ENCODE data around the gene SNTG2. TPM values are rescaled to one million over a fixed set of nuclear protein-coding genes. Genes with fewer than 3 reads are reported as not detected.

Gene SNTG2
- total and polyA plus RNA-seq, 12 donors = 0.26 to 4.3 (median 0.72) TPM; not detected in 1

GRCh38 chr2:1366546-1367134 is 416.0 kb downstream of the SNTG2 start:
- H3K36me3 ChIP-seq (replicated peaks in 1 of 2) = no peaks in the 10 kb centered on the region
- peaks cover 0 to 8% of the 10 kb centered on the region in 2 donors for H3K4me1 ChIP-seq (replicated peaks in 1 of 2)
- 28 to 47% (median 37%) methylated on average over 13 to 20 of the region's 20 CpGs for WGBS, 4 donors
- H3K4me3 ChIP-seq = no peak overlapping the region
- H3K9me3 ChIP-seq (replicated peaks in 1 of 3) = no peaks in the 10 kb centered on the region
- peak; percentile 45 to 76 (median 55) for DNase-seq
- intact Hi-C loops (cut with DNase I) = no loop called here
- TF ChIP-seq POLR2A (IDR thresholded peaks at IDR 0.05) = no peak
- TF ChIP-seq, protein P1, sequence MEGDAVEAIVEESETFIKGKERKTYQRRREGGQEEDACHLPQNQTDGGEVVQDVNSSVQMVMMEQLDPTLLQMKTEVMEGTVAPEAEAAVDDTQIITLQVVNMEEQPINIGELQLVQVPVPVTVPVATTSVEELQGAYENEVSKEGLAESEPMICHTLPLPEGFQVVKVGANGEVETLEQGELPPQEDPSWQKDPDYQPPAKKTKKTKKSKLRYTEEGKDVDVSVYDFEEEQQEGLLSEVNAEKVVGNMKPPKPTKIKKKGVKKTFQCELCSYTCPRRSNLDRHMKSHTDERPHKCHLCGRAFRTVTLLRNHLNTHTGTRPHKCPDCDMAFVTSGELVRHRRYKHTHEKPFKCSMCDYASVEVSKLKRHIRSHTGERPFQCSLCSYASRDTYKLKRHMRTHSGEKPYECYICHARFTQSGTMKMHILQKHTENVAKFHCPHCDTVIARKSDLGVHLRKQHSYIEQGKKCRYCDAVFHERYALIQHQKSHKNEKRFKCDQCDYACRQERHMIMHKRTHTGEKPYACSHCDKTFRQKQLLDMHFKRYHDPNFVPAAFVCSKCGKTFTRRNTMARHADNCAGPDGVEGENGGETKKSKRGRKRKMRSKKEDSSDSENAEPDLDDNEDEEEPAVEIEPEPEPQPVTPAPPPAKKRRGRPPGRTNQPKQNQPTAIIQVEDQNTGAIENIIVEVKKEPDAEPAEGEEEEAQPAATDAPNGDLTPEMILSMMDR (IDR thresholded peaks at IDR 0.05) = no peak
- H3K27me3 ChIP-seq = no peaks in the 10 kb centered on the region
- H3K27ac ChIP-seq = no peak overlapping the region

- intact Hi-C loops (cut with DNase I) = no loop called here
- H3K4me3 ChIP-seq = no peak overlapping the region
- H3K36me3 ChIP-seq (replicated peaks in 1 of 2) = no peaks in the 10 kb centered on the region
- H3K4me1 ChIP-seq (replicated peaks in 1 of 2) = peaks cover 0 to 8% of the 10 kb centered on the region in 2 donors
- no peak overlapping the region for H3K27ac ChIP-seq
- WGBS, 4 donors = 67 to 74% (median 72%) methylated on average over 9 of the region's 9 CpGs
- TF ChIP-seq, protein P1 (IDR thresholded peaks at IDR 0.05) = no peak
- TF ChIP-seq POLR2A (IDR thresholded peaks at IDR 0.05) = no peak
- H3K27me3 ChIP-seq = no peaks in the 10 kb centered on the region
- no peaks in the 10 kb centered on the region for H3K9me3 ChIP-seq (replicated peaks in 1 of 3)
- no peak for DNase-seq
Measured at GRCh38 chr2:1367601-1368000, 417.0 kb downstream of the SNTG2 start.

DNA sequence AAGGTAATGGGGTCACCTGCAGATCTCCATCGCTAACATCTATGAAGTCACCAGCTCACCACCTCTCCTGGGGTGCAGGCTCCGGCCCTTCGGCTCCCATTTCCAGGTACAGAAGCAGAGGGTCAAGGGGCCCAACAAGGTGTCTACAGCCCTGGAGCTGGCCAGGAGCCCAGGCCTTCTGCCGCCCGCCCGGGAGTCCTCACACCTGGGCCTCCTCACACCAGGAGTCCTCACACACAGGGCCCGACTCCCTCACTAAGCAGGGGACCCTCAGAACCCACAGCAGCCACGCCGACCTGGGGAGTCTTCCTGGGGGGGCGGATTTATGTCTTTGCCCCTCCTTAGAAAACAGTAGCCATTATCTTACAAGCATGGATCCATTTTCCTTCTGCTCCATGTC is 419.3 kb downstream of the SNTG2 start:
- no peaks in the 10 kb centered on the region for H3K36me3 ChIP-seq (replicated peaks in 1 of 2)
- intact Hi-C loops (cut with DNase I) = no loop called here
- WGBS, 4 donors = 83 to 93% (median 89%) methylated on average over 7 to 10 of the region's 10 CpGs

DNA sequence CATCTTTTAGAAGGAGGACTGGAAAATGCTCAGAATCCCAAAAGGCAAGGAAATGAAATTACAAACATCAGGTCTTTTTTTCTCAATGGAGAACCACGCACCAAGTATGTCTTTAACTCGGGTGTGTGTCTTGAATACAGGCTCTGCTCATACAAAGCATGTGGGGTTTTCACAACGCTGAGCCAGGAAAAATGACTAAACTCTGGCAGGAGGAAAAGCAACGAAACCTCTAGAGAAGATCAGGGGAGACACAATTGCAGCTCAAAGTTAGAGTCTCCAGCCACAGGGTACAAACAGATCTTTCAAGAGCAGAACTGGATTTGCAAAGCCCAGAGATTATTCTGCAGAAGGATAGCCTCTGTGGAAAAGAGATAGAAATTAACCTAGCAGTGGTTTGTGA is 419.8 kb downstream of the SNTG2 start:
- TF ChIP-seq, protein P1 (IDR thresholded peaks at IDR 0.05) = no peak
- no peak for TF ChIP-seq POLR2A (IDR thresholded peaks at IDR 0.05)
- H3K27me3 ChIP-seq = no peaks in the 10 kb centered on the region
- H3K4me1 ChIP-seq (replicated peaks in 1 of 2) = peaks cover 0 to 8% of the 10 kb centered on the region in 2 donors
- 72 to 77% (median 75%) methylated on average over 4 of the region's 4 CpGs for WGBS, 4 donors
- no peak overlapping the region for H3K27ac ChIP-seq
- no peaks in the 10 kb centered on the region for H3K36me3 ChIP-seq (replicated peaks in 1 of 2)
- H3K4me3 ChIP-seq = no peak overlapping the region
- DNase-seq = no peak
- no peaks in the 10 kb centered on the region for H3K9me3 ChIP-seq (replicated peaks in 1 of 3)
- intact Hi-C loops (cut with DNase I) = no loop called here

More for the DNA sequence above, 419.3 kb downstream of the SNTG2 start:
- Histone ChIP-seq H3K27ac (no peak overlapping the region), H3K4me1 (replicated peaks in 1 of 2) (peaks cover 0 to 8% of the 10 kb centered on the region in 2 donors), H3K27me3 (no peaks in the 10 kb centered on the region), H3K4me3 (no peak overlapping the region), H3K9me3 (replicated peaks in 1 of 3) (no peaks in the 10 kb centered on the region)
- no peak for TF ChIP-seq POLR2A (IDR thresholded peaks at IDR 0.05)
- TF ChIP-seq, protein P1 (IDR thresholded peaks at IDR 0.05) = no peak
- no peak for DNase-seq
